Activated B cell treated with CpG ODN at 0.5 μM for 24 hours (primary cell): ENCODE measurements around the gene PIP4K2B. TPM values are rescaled to one million over a fixed set of nuclear protein-coding genes. Genes with fewer than 3 reads are reported as not detected.
A peak's percentile ranks its signal among the peaks of the same experiment; 100 is the strongest.

Experiments
- ATAC-seq: fragments of 200-7000 bp; cut with Tn5 transposase; one replicate; pipeline ENCODE4 v1.10.0; 2021; ENCODE audit warnings: low read depth, mild to moderate bottlenecking, moderate library complexity
- CTCF ChIA-PET: fragments of 350-600 bp; sonication (Branson Sonifier 250); formaldehyde crosslinking; loops from one replicate; lab custom pipeline; 2021; ENCODE audit warnings: antibody characterized with exemption; lab: Charles Lee
- POLR2A ChIA-PET: fragments of 350-600 bp; sonication (Branson Sonifier 250); formaldehyde crosslinking; loops from one replicate; lab custom pipeline; 2021; ENCODE audit warnings: antibody characterized with exemption; lab: Charles Lee
- DNase-seq: peaks from one replicate; pipeline ENCODE4 v3.0.0; 2022
- H3K27ac Mint-ChIP-seq: one replicate; pipeline ENCODE4 v1.8.0; 2020; ENCODE audit warnings: mixed read lengths
- H3K27me3 Mint-ChIP-seq: one replicate; pipeline ENCODE4 v1.8.0; 2021; ENCODE audit warnings: mixed read lengths
- H3K36me3 Mint-ChIP-seq: one replicate; pipeline ENCODE4 v1.8.0; 2021; ENCODE audit warnings: low read depth, mixed read lengths
- H3K4me1 Mint-ChIP-seq: one replicate; pipeline ENCODE4 v1.8.0; 2021; ENCODE audit warnings: mixed read lengths
- H3K4me3 Mint-ChIP-seq: one replicate; pipeline ENCODE4 v1.8.0; 2020; ENCODE audit warnings: mild to moderate bottlenecking, mixed read lengths
- H3K9me3 Mint-ChIP-seq: one replicate; pipeline ENCODE4 v1.8.0; 2020; ENCODE audit warnings: mixed read lengths
- intact Hi-C: fragments of 100-400 bp; cut with micrococcal nuclease; formaldehyde crosslinking; loops from one replicate; pipeline ENCODE4 v1.15.1; 2024
- total RNA-seq: library from RNA; stranded (reverse); gene quantifications from 2 replicates; pipeline ENCODE4 v1.2.3, GENCODE V29; 2022
- TF ChIP-seq, protein P1 (sequence below): fragments of 200-600 bp; IDR thresholded peaks from one replicate; pipeline ENCODE4 v1.8.0; 2022; ENCODE audit warnings: antibody characterized with exemption, mild to moderate bottlenecking

Gene PIP4K2B
- total RNA-seq, 1 donor from 2014 or later: 32.1 TPM

DNA sequence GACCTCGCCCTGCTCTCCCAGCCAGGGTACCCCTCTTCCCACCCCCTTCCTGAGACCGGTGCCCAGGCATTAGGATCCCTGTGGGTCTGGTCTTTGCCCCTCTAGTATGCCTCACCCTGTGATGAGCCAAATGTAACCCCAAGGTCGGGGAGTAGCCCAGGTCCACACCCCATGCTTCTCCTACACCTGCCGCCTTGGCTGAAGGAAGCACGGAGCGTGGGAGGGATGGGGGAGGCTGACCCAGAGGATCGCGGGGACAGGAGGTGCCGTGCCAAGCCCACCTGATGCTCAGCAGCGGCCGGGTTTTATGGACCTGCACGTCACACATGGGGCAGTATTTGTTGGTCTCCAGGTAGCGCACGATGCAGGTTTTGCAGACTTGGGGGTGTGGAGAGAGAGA, 60.1 kb downstream of the PIP4K2B start:
- POLR2A ChIA-PET: no interaction called here
- H3K9me3 Mint-ChIP-seq: no peaks in the 10 kb centered on the region
- no peak overlapping the region for H3K4me3 Mint-ChIP-seq
- peaks cover 9% of the 10 kb centered on the region for H3K27me3 Mint-ChIP-seq
- CTCF ChIA-PET: no interaction called here
- no peak overlapping the region for H3K27ac Mint-ChIP-seq
- DNase-seq (no peak), ATAC-seq (no peak)
- H3K4me1 Mint-ChIP-seq: peaks cover 6% of the 10 kb centered on the region
- TF ChIP-seq, protein P1, sequence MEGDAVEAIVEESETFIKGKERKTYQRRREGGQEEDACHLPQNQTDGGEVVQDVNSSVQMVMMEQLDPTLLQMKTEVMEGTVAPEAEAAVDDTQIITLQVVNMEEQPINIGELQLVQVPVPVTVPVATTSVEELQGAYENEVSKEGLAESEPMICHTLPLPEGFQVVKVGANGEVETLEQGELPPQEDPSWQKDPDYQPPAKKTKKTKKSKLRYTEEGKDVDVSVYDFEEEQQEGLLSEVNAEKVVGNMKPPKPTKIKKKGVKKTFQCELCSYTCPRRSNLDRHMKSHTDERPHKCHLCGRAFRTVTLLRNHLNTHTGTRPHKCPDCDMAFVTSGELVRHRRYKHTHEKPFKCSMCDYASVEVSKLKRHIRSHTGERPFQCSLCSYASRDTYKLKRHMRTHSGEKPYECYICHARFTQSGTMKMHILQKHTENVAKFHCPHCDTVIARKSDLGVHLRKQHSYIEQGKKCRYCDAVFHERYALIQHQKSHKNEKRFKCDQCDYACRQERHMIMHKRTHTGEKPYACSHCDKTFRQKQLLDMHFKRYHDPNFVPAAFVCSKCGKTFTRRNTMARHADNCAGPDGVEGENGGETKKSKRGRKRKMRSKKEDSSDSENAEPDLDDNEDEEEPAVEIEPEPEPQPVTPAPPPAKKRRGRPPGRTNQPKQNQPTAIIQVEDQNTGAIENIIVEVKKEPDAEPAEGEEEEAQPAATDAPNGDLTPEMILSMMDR: no peak
- intact Hi-C loops: no loop called here
- H3K36me3 Mint-ChIP-seq: no peaks in the 10 kb centered on the region

DNA sequence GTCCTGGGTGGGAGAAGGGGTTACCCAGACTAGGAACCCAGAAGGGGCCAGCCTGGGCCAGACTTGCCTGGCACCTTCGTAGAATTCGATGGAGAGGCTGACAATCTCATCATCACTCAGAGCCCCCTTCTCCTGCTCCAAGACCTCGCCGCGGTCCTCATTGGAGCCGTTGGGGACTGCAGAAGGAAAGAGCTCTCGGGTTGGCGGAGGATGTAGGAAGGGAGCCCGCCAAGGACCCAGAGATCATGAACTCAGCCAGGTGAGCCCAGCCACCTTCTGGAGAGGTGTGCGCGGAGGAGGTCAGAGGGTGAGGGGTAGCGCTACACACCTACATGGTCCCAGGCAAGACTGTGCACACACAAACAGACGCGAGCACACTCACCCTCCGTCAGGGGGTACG, 60.7 kb downstream of the PIP4K2B start:
- Mint-ChIP-seq H3K4me3 (no peak overlapping the region), H3K36me3 (no peaks in the 10 kb centered on the region), H3K27me3 (peaks cover 7% of the 10 kb centered on the region), H3K27ac (no peak overlapping the region), H3K9me3 (no peaks in the 10 kb centered on the region), H3K4me1 (peaks cover 10% of the 10 kb centered on the region)
- ChIA-PET CTCF (no interaction called here), POLR2A (no interaction called here)
- intact Hi-C loops: no loop called here
- TF ChIP-seq, protein P1: no peak
- ATAC-seq (no peak), DNase-seq (no peak)

DNA sequence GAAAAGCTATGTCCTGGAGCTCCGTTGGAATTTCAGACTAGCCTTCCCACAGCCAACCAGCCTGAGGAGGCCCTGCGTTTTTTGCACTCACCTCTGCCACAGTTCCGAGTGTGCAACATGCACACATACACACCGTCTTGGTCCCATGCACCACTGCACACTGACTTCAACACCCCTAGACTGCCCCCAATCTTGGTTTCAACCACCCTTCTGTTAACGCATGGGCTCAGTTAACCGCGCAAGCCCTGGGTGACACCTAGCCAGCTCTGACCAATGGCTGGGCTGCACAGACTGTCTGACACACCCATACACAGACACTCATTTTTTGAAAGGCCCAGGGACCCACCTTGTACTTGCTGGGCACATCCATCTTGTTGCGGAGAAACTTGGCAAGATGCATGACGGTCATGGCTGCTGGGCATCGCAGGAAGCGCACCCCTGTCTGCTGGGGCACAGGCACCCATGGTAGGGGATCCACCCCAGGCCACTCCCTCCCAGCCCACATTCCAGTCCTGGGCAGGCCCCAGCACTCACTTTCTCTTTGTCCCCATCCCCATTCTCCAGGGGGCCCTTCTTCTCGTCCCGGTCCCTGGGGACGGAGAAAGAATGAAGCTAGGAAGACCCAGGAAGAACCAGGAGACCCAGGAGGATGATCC, 61.2 kb downstream of the PIP4K2B start:
- Mint-ChIP-seq H3K4me3 (no peak overlapping the region), H3K36me3 (no peaks in the 10 kb centered on the region), H3K9me3 (no peaks in the 10 kb centered on the region), H3K4me1 (peaks cover 11% of the 10 kb centered on the region), H3K27me3 (peaks cover 7% of the 10 kb centered on the region), H3K27ac (no peak overlapping the region)
- DNase-seq (no peak), ATAC-seq (no peak)
- TF ChIP-seq, protein P1: no peak
- intact Hi-C loops: no loop called here
- ChIA-PET POLR2A (no interaction called here), CTCF (interaction anchor here (4.8 kb wide), 1 partner anchor 61 kb away, joined by 135 read pairs; the partner anchor contains the start of gene EPOP)

DNA sequence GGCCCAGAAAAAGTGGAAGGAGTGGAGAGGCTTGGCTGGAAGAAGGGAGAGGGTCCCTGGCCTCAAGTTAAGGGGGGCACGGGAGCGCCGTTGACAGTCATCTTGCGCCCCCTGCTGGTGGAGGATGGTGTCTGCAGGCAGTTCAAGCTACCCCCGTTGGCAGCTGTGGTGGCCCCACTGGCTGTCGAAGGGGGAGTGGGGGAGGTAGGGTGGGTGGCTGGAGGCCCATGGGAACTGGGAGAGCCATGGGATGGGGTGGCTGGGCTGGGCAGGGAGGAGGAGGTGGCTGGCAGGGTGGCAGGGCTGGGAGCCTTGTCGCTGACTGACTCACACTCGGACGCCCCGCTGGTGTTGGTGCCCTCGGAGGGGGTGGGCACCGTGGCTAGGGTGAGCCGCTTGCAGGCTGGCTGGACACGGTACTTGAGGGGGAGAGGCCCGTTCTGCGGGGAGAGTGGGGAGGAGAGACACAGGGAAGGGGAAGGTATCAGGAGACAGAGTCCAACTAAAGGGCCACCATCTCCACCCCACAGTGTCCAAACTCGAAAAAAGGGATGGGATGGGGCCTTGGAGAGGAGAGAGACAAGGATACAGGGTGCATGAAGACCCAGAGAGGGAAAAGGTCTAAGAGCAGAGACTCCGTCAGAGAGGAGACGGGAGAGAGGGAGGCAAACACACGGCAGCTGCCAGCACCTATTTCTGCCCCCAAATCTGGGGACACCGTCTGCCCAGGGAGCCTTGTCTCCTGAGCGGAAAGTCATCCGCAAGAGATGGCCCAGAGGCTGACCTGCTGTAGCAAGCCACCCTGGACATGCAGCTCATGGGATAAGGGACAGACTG, 64.0 kb downstream of the PIP4K2B start:
- peaks cover 4% of the 10 kb centered on the region for H3K36me3 Mint-ChIP-seq
- TF ChIP-seq, protein P1: no peak
- intact Hi-C loops: loop anchor here (1.0 kb wide), 2 partner anchors 58 to 176 kb away; no protein-coding TSS in a partner anchor
- no peak overlapping the region for H3K27ac Mint-ChIP-seq
- CTCF ChIA-PET: interaction anchor here (0.6 to 4.8 kb wide), 24 partner anchors 11 to 182 kb away, joined by 3 to 135 read pairs (median 5); partner anchors contain the start of genes EPOP, MLLT6 and PSMB3
- H3K9me3 Mint-ChIP-seq: no peaks in the 10 kb centered on the region
- peaks cover 26% of the 10 kb centered on the region for H3K4me1 Mint-ChIP-seq
- peaks cover 5% of the 10 kb centered on the region for H3K27me3 Mint-ChIP-seq
- ATAC-seq: peak; percentile 39
- POLR2A ChIA-PET: interaction anchor here (0.6 to 1.4 kb wide), 7 partner anchors 11 to 177 kb away, joined by 3 to 7 read pairs (median 4); partner anchors contain the start of gene MLLT6
- H3K4me3 Mint-ChIP-seq: no peak overlapping the region
- peak; percentile 76 for DNase-seq
